IMR-90 (cell line): ENCODE results near the gene ACAN. TPM values are rescaled to one million over a fixed set of nuclear protein-coding genes. Genes with fewer than 3 reads are reported as not detected.

Source experiments
- ATAC-seq: fragments of 200-7000 bp; cut with Tn5 transposase; 2 replicates; pipeline ENCODE4 v1.9.1; 2020; ENCODE audit warnings: low read depth, mild to moderate bottlenecking, moderate library complexity
- BruUV-seq: library from RNA; stranded (reverse); fragments of 400-500 nt; replicated peaks from 2 replicates; lab custom pipeline; 2021; lab: Mats Ljungman, UMichigan
- CTCF ChIA-PET: fragments of 300-600 bp; formaldehyde crosslinking; extraction: SDS; loops from one replicate; lab custom pipeline; 2021; ENCODE audit warnings: antibody characterized with exemption; lab: Yijun Ruan, JAX
- POLR2A ChIA-PET: fragments of 300-600 bp; sonication (Branson Sonifier 250); formaldehyde crosslinking; loops from one replicate; lab custom pipeline; 2022; ENCODE audit warnings: antibody characterized with exemption; ENCODE audit not compliant: unreplicated experiment; lab: Charles Lee
- DNase-seq: peaks from one replicate; pipeline ENCODE4 v3.0.0; 2013
- H2AFZ ChIP-seq: replicated peaks from 2 replicates; pipeline ENCODE3; 2013; ENCODE audit warnings: low read length, mild to moderate bottlenecking; ENCODE audit not compliant: poor library complexity
- H2AK5ac ChIP-seq: 2 replicates; pipeline ENCODE4 v1.6.1; 2013; ENCODE audit warnings: low read depth, low read length, inconsistent platforms
- H2AK9ac ChIP-seq: replicated peaks from 2 replicates; pipeline ENCODE3; 2013; ENCODE audit warnings: mild to moderate bottlenecking, low read depth, low read length, moderate library complexity; ENCODE audit not compliant: poor library complexity
- H2BK120ac ChIP-seq: 2 replicates; pipeline ENCODE4 v1.6.1; 2013; ENCODE audit warnings: low read depth, low read length, inconsistent platforms
- H2BK15ac ChIP-seq: 3 replicates; pipeline ENCODE4 v1.6.1; 2013; ENCODE audit warnings: low read depth, low read length, inconsistent platforms
- H2BK20ac ChIP-seq: 2 replicates; pipeline ENCODE4 v1.6.1; 2013; ENCODE audit warnings: low read depth, mild to moderate bottlenecking, inconsistent platforms, low read length, moderate library complexity
- H2BK5ac ChIP-seq: 2 replicates; pipeline ENCODE4 v1.6.1; 2013; ENCODE audit warnings: mild to moderate bottlenecking, low read depth, low read length, inconsistent platforms; ENCODE audit not compliant: poor library complexity, severe bottlenecking
- H3K14ac ChIP-seq: replicated peaks from 2 replicates; pipeline ENCODE4 v1.6.1; 2013; ENCODE audit warnings: low read depth, low read length, inconsistent platforms
- H3K18ac ChIP-seq: 2 replicates; pipeline ENCODE4 v1.6.1; 2013; ENCODE audit warnings: low read depth, low read length, control low read depth
- H3K23ac ChIP-seq: 2 replicates; pipeline ENCODE4 v1.6.1; 2013; ENCODE audit warnings: low read depth, low read length, inconsistent platforms
- H3K27ac ChIP-seq: 2 replicates; pipeline ENCODE4 v1.5.1; 2013; ENCODE audit warnings: mild to moderate bottlenecking, control low read depth, low read length; ENCODE audit not compliant: insufficient read depth
- H3K27me3 ChIP-seq: 2 replicates; pipeline ENCODE4 v1.6.1; 2013; ENCODE audit warnings: low read length; ENCODE audit not compliant: control insufficient read depth, insufficient read depth
- H3K36me3 ChIP-seq: 2 replicates; pipeline ENCODE4 v1.6.1; 2013; ENCODE audit warnings: low read length, mixed read lengths; ENCODE audit not compliant: control insufficient read depth, insufficient read depth
- H3K4ac ChIP-seq: 2 replicates; pipeline ENCODE4 v1.6.1; 2013; ENCODE audit warnings: low read depth, low read length, inconsistent platforms
- H3K4me1 ChIP-seq: 2 replicates; pipeline ENCODE4 v1.6.1; 2013; ENCODE audit warnings: low read length, mixed read lengths; ENCODE audit not compliant: control insufficient read depth, insufficient read depth
- H3K4me2 ChIP-seq: 2 replicates; pipeline ENCODE4 v1.6.1; 2013; ENCODE audit warnings: low read depth, mild to moderate bottlenecking, control low read depth, low read length, moderate library complexity
- H3K4me3 ChIP-seq: 2 replicates; pipeline ENCODE4 v1.5.1; 2013; ENCODE audit warnings: low read depth, mild to moderate bottlenecking, control low read depth, low read length, moderate library complexity; ENCODE audit not compliant: insufficient read depth
- H3K56ac ChIP-seq: 2 replicates; pipeline ENCODE4 v1.6.1; 2013; ENCODE audit warnings: low read length, inconsistent platforms; ENCODE audit not compliant: insufficient read depth; ENCODE audit errors: extremely low read depth
- H3K79me1 ChIP-seq, 2 experiments: 2 replicates each; pipeline ENCODE4 v1.6.1; 2013; ENCODE audit warnings: low read length in 2 of 2, inconsistent platforms in 1 of 2, low read depth in 1 of 2
- H3K9ac ChIP-seq: 2 replicates; pipeline ENCODE4 v1.6.1; 2013; ENCODE audit warnings: low read depth, low read length, control low read depth
- H3K9me1 ChIP-seq: 2 replicates; pipeline ENCODE4 v1.6.1; 2013; ENCODE audit warnings: low read length, inconsistent platforms; ENCODE audit not compliant: insufficient read depth
- H3K9me3 ChIP-seq: 2 replicates; pipeline ENCODE4 v1.6.1; 2013; ENCODE audit warnings: low read length; ENCODE audit not compliant: control insufficient read depth, insufficient read depth
- H4K20me1 ChIP-seq: 2 replicates; pipeline ENCODE4 v1.6.1; 2013; ENCODE audit warnings: low read length, inconsistent platforms; ENCODE audit not compliant: insufficient read depth
- H4K5ac ChIP-seq: 2 replicates; pipeline ENCODE4 v1.6.1; 2013; ENCODE audit warnings: mild to moderate bottlenecking, low read depth, low read length, control low read depth
- H4K8ac ChIP-seq, 2 experiments: 2 replicates each; pipeline ENCODE4 v1.6.1; 2013; ENCODE audit warnings: low read depth in 2 of 2, low read length in 2 of 2, control low read depth in 1 of 2, inconsistent platforms in 1 of 2
- H4K91ac ChIP-seq: 2 replicates; pipeline ENCODE4 v1.6.1; 2013; ENCODE audit warnings: low read depth, low read length, inconsistent platforms; ENCODE audit not compliant: insufficient read depth
- CHD1 ChIP-seq: IDR thresholded peaks from 2 replicates; pipeline ENCODE4 v1.6.1; 2012; ENCODE audit warnings: low read depth, low read length, improper control_type of control experiment
- MXI1 ChIP-seq: IDR thresholded peaks from 2 replicates; pipeline ENCODE4 v1.6.1; 2012; ENCODE audit warnings: low read depth, mild to moderate bottlenecking, low read length, moderate library complexity, borderline replicate concordance
- RAD21 ChIP-seq: IDR thresholded peaks from 2 replicates; pipeline ENCODE4 v1.6.1; 2012; ENCODE audit warnings: low read length, improper control_type of control experiment
- SMC3 ChIP-seq: fragments of 150-350 bp; IDR thresholded peaks from 2 replicates; pipeline ENCODE4 v1.6.1; 2016; ENCODE audit warnings: low read depth, mild to moderate bottlenecking, antibody characterized with exemption, low read length, moderate library complexity
- USF2 ChIP-seq: fragments of 150-350 bp; IDR thresholded peaks from 2 replicates; pipeline ENCODE4 v1.6.1; 2017; ENCODE audit warnings: mild to moderate bottlenecking, antibody characterized with exemption, low read length, low read depth
- WGBS, 2 experiments: methylation state at CpG; one replicate each; pipeline versions ENCODE4 v1.1.5 to v1.1.7; 2013; ENCODE audit warnings: missing lambda C conversion rate in 2 of 2; ENCODE audit not compliant: insufficient read length in 1 of 2; ENCODE audit errors: extremely low coverage in 2 of 2; 5-methylcytosine and 5-hydroxymethylcytosine counted together
- dilution Hi-C: fragments of 300-500 bp; cut with HindIII; formaldehyde crosslinking; loops from one replicate; pipeline ENCODE4 v1.14.3; 2018; ENCODE audit warnings: low sequenced_read_pairs; ENCODE audit not compliant: unreplicated experiment
- in situ Hi-C: fragments of 300-500 bp; cut with MboI; formaldehyde crosslinking; loops from 3 replicates; pipeline ENCODE4 v1.14.3; 2019; ENCODE audit warnings: low sequenced_read_pairs, inconsistent platforms, mixed read lengths
- intact Hi-C: fragments of 100-400 bp; cut with micrococcal nuclease; formaldehyde crosslinking; loops from 2 replicates; pipeline ENCODE4 v1.10.0; 2022
- polyA plus RNA-seq, 3 experiments: library from polyadenylated mRNA; depleted of rRNA; stranded (reverse); fragments of >200 nt; gene quantifications; 2 replicates each; pipeline ENCODE4 v1.2.3, GENCODE V29; 2012; ENCODE audit warnings: low replicate concordance in 1 of 3
- total RNA-seq: library from RNA; depleted of rRNA; stranded (reverse); fragments of >200 nt; gene quantifications from 2 replicates; pipeline ENCODE4 v1.2.3, GENCODE V29; 2012

ACAN gene
- total and polyA plus RNA-seq, 2 of the 4 experiments (the other 2 are of a cell fraction), result 0.54 to 0.96 TPM

- H3K9me1 ChIP-seq, result no peaks in the 10 kb centered on the region
- DNase-seq (no peak), ATAC-seq (no peak)
- WGBS, 2 experiments, result 92% methylated on average over 2 of the region's 7 CpGs; no CpG with 5 or more reads in 1 of the 2 experiments
- H3K14ac ChIP-seq, result no peak overlapping the region
- H4K20me1 ChIP-seq, result no peaks in the 10 kb centered on the region
- no TSS peak for BruUV-seq
- no peak overlapping the region for H3K9ac ChIP-seq
- H3K9me3 ChIP-seq, result no peaks in the 10 kb centered on the region
- H3K27me3 ChIP-seq, result peaks cover 39% of the 10 kb centered on the region
- H3K18ac ChIP-seq, result no peak overlapping the region
- dilution Hi-C loops (no loop called here), in situ Hi-C loops (no loop called here), intact Hi-C loops (no loop called here)
- H3K23ac ChIP-seq, result no peak overlapping the region
- H4K8ac ChIP-seq, result no peak overlapping the region
- no peak overlapping the region for H3K4me3 ChIP-seq
- no peak overlapping the region for H4K5ac ChIP-seq
- H2BK5ac ChIP-seq, result no peak overlapping the region
- ChIA-PET CTCF (no interaction called here), POLR2A (no interaction called here)
- no peak overlapping the region for H4K91ac ChIP-seq
- no peak overlapping the region for H3K4me2 ChIP-seq
- H2AK9ac ChIP-seq, result no peak overlapping the region
- no peak overlapping the region for H2AFZ ChIP-seq
- no peak overlapping the region for H2AK5ac ChIP-seq
- no peak overlapping the region for H3K56ac ChIP-seq
- no peak overlapping the region for H2BK120ac ChIP-seq
- no peak for TF ChIP-seq CHD1
- no peak for TF ChIP-seq RAD21
- TF ChIP-seq MXI1, result no peak
- no peak for TF ChIP-seq USF2
- no peak for TF ChIP-seq SMC3
- H3K4ac ChIP-seq, result no peak overlapping the region
- H3K36me3 ChIP-seq, result no peaks in the 10 kb centered on the region
- H3K4me1 ChIP-seq, result no peaks in the 10 kb centered on the region
- no peaks in the 10 kb centered on the region for H3K79me1 ChIP-seq
- H2BK20ac ChIP-seq, result no peak overlapping the region
- no peak overlapping the region for H3K27ac ChIP-seq
- no peak overlapping the region for H2BK15ac ChIP-seq
These were observed 5.4 kb upstream of the ACAN start for GRCh38 chr15:88797663-88798339.
